Posterior cingulate gyrus (tissue), 11 donors: ENCODE data around the gene CEBPA.

ENCODE experiments used
- DNase-seq, 10 donors: peaks; one replicate each; pipeline versions ENCODE4 v3.0.0 to v3.0.0-alpha.2; 2020 to 2021; ENCODE audit warnings: mixed read lengths in 3 of 10
- intact Hi-C: fragments of 100-400 bp; cut with DNase I; formaldehyde crosslinking; loops from one replicate; pipeline ENCODE4 v1.15.1; 2023

CEBPA gene

GRCh38 chr19:33278023-33278402 lies 24.3 kb downstream of the CEBPA start:
- no peak for DNase-seq
- intact Hi-C loops: no loop called here

- intact Hi-C loops: no loop called here
- no peak for DNase-seq
Measured at GRCh38 chr19:33277434-33277833, 24.9 kb downstream of the CEBPA start.

GRCh38 chr19:33275933-33276619 lies 26.3 kb downstream of the CEBPA start:
- no peak for DNase-seq
- intact Hi-C loops: no loop called here

- no peak for DNase-seq
- intact Hi-C loops: no loop called here
Measured at GRCh38 chr19:33275559-33275932, 26.8 kb downstream of the CEBPA start.

- intact Hi-C loops: no loop called here
- no peak for DNase-seq
Measured at GRCh38 chr19:33274663-33275558, 27.4 kb downstream of the CEBPA start.

GRCh38 chr19:33273881-33274662 lies 28.3 kb downstream of the CEBPA start:
- intact Hi-C loops: no loop called here

GRCh38 chr19:33273065-33273736 lies 29.1 kb downstream of the CEBPA start:
- DNase-seq: no peak
- intact Hi-C loops: no loop called here

More at GRCh38 chr19:33273881-33274662, 28.3 kb downstream of the CEBPA start:
- no peak for DNase-seq

- intact Hi-C loops: no loop called here
- DNase-seq: no peak
Measured at GRCh38 chr19:33271246-33272021, 30.9 kb downstream of the CEBPA start.

- no peak for DNase-seq
- intact Hi-C loops: no loop called here
Measured at GRCh38 chr19:33270769-33271168, 31.6 kb downstream of the CEBPA start.

- intact Hi-C loops: no loop called here
- peak in 1 of 10 donors; percentile 67 for DNase-seq
Measured at GRCh38 chr19:33269016-33269415, 33.3 kb downstream of the CEBPA start.

- intact Hi-C loops: no loop called here
- DNase-seq: peak in 1 of 10 donors; percentile 81
Measured at GRCh38 chr19:33268162-33268991, 34.0 kb downstream of the CEBPA start.

- peak in 1 of 10 donors; percentile 64 for DNase-seq
- intact Hi-C loops: no loop called here
Measured at GRCh38 chr19:33267706-33268105, 34.6 kb downstream of the CEBPA start.

GRCh38 chr19:33266974-33267484 lies 35.3 kb downstream of the CEBPA start:
- intact Hi-C loops: no loop called here
- DNase-seq: peak in 1 of 10 donors; percentile 80

- intact Hi-C loops: no loop called here
- no peak for DNase-seq
Measured at GRCh38 chr19:33264881-33265445, 37.4 kb downstream of the CEBPA start.

- no peak for DNase-seq
- intact Hi-C loops: no loop called here
Measured at GRCh38 chr19:33263325-33264023, 38.9 kb downstream of the CEBPA start.

- DNase-seq: no peak
- intact Hi-C loops: no loop called here
Measured at GRCh38 chr19:33261511-33262189, 40.7 kb downstream of the CEBPA start.
